ENCODE results near the gene CC2D1A. TPM values are rescaled to one million over a fixed set of nuclear protein-coding genes. Genes with fewer than 3 reads are reported as not detected.

The CC2D1A gene
- polyA plus RNA-seq, 1 of the 3 experiments (the other 2 are of a cell fraction) = 24.2 TPM

- Histone ChIP-seq H3K79me2 (ENCODE audit: insufficient read depth) (no peaks in the 10 kb centered on the region), H3K9me2 (no peaks in the 10 kb centered on the region), H3K4me2 (no peak overlapping the region), H3K9ac (no peak overlapping the region), H2AFZ (ENCODE audit: low read depth) (no peak overlapping the region), H3K27me3 (ENCODE audit: insufficient read depth) (no peaks in the 10 kb centered on the region), H3K27ac (ENCODE audit: low read depth in 2 of 2, low read length in 1 of 2) (no peak overlapping the region), H3K4me1 (ENCODE audit: control insufficient read depth in 1 of 2, insufficient read depth in 2 of 2, low read depth in 1 of 2, low read length in 1 of 2) (peaks cover under 1 to 16% of the 10 kb centered on the region in 2 experiments; a peak in 2 of 4 replicates), H3K4me3 (ENCODE audit: low read depth in 2 of 2, low read length in 1 of 2) (no peak overlapping the region), H4K20me1 (ENCODE audit: insufficient read depth) (no peaks in the 10 kb centered on the region), H3F3A (replicated peaks; ENCODE audit: insufficient read depth) (no peaks in the 10 kb centered on the region), H3K36me3 (replicated peaks in 1 of 2; ENCODE audit: control insufficient read depth in 1 of 2, insufficient read depth in 2 of 2, low read length in 1 of 2) (no peaks in the 10 kb centered on the region), H3K9me3 (no peaks in the 10 kb centered on the region)
- POLR2A ChIA-PET = no interaction called here
- peak; percentile 12 for DNase-seq
- TF ChIP-seq SIN3A (IDR thresholded peaks at IDR 0.05; ENCODE audit: borderline replicate concordance, low read depth, low read length) (no peak), POLR2AphosphoS5 (IDR thresholded peaks at IDR 0.05; ENCODE audit: low read depth, low read length) (no peak), SMC3 (IDR thresholded peaks at IDR 0.05; ENCODE audit: low read depth, low read length) (no peak), NRF1 (IDR thresholded peaks at IDR 0.05; ENCODE audit: low read depth, low read length) (no peak), RXRA (IDR thresholded peaks at IDR 0.05; ENCODE audit: borderline replicate concordance, low read depth) (no peak), EP300 (IDR thresholded peaks at IDR 0.05; ENCODE audit: borderline replicate concordance in 1 of 2, low read depth in 1 of 2, low read length in 1 of 2) (no peak)
- TF ChIP-seq, protein P1, sequence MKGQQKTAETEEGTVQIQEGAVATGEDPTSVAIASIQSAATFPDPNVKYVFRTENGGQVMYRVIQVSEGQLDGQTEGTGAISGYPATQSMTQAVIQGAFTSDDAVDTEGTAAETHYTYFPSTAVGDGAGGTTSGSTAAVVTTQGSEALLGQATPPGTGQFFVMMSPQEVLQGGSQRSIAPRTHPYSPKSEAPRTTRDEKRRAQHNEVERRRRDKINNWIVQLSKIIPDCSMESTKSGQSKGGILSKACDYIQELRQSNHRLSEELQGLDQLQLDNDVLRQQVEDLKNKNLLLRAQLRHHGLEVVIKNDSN (IDR thresholded peaks at IDR 0.05; ENCODE audit: borderline replicate concordance, low read depth) = no peak
- CTCF ChIA-PET = interaction anchor here (0.6 to 2.4 kb wide), 7 partner anchors 67 to 189 kb away, joined by 3 to 9 read pairs (median 3); partner anchors contain the start of gene DCAF15
- WGBS (ENCODE audit: low lambda C conversion rate) = 93% methylated on average over 20 of the region's 20 CpGs
Measured at GRCh38 chr19:13885826-13886365, 20.1 kb upstream of the CC2D1A start.

DNA sequence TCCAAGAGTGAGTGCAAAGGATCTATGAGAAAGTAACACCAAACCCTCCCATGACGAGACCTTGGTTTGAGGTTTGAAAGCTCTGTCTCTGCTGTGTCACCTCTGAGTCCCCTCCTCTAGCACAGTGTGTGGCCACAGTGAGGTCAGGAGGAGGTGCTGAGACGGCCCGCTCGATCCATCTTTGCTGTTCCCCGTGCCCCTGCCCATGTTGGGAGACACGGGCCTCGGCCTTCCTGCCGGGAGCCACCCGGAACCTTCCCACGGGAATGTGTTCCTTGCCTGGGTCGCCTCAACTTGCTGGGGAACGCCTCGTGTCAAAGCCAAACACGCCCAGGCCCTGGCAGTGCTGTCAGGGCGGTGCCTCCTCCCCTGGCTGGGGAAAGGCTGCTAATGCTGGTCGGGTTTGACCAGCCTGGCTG lies 19.0 kb upstream of the CC2D1A start:
- H2AFZ ChIP-seq (ENCODE audit: low read depth) = no peak overlapping the region
- DNase-seq = no peak
- POLR2A ChIA-PET = no interaction called here
- no peaks in the 10 kb centered on the region for H3K27me3 ChIP-seq (ENCODE audit: insufficient read depth)
- no peaks in the 10 kb centered on the region for H3K9me3 ChIP-seq
- H3K9ac ChIP-seq = no peak overlapping the region
- H3K9me2 ChIP-seq = no peaks in the 10 kb centered on the region
- H4K20me1 ChIP-seq (ENCODE audit: insufficient read depth) = no peaks in the 10 kb centered on the region
- no peaks in the 10 kb centered on the region for H3F3A ChIP-seq (replicated peaks; ENCODE audit: insufficient read depth)
- H3K79me2 ChIP-seq (ENCODE audit: insufficient read depth) = no peaks in the 10 kb centered on the region
- H3K4me3 ChIP-seq (ENCODE audit: low read depth in 2 of 2, low read length in 1 of 2) = no peak overlapping the region
- H3K27ac ChIP-seq (ENCODE audit: low read depth in 2 of 2, low read length in 1 of 2) = no peak overlapping the region
- no peak for TF ChIP-seq NRF1 (IDR thresholded peaks at IDR 0.05; ENCODE audit: low read depth, low read length)
- TF ChIP-seq, protein P1 (IDR thresholded peaks at IDR 0.05; ENCODE audit: borderline replicate concordance, low read depth) = no peak
- peaks cover 0 to 5% of the 10 kb centered on the region in 2 experiments; a peak in 1 of 4 replicates for H3K4me1 ChIP-seq (ENCODE audit: control insufficient read depth in 1 of 2, insufficient read depth in 2 of 2, low read depth in 1 of 2, low read length in 1 of 2)
- CTCF ChIA-PET = interaction anchor here (1.0 to 2.4 kb wide), 4 partner anchors 144 to 187 kb away, joined by 3 to 9 read pairs (median 4); no protein-coding TSS in a partner anchor
- WGBS (ENCODE audit: low lambda C conversion rate) = 77% methylated on average over 13 of the region's 16 CpGs
- H3K36me3 ChIP-seq (replicated peaks in 1 of 2; ENCODE audit: control insufficient read depth in 1 of 2, insufficient read depth in 2 of 2, low read length in 1 of 2) = no peaks in the 10 kb centered on the region
- H3K4me2 ChIP-seq = no peak overlapping the region

DNA sequence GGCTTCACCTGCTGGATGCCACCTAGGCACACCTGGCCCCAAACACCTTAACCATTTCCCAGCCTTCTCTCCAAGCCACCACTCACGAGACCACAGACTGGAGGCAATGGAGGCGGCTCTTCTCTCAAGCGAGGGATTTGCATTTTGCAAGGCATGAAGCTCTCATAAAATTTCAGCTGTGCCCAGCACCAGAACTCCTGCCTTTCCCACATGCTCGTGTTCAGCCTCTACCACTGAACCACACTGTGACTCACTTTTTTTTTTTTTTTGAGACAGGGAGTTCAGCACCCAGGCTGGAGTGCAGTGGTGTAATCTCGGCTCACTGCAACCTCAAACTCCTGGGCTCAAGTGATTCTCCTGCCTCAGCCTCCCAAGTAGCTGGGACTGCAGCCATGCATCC lies 18.5 kb upstream of the CC2D1A start:
- H3K9me2 ChIP-seq = no peaks in the 10 kb centered on the region
- no peaks in the 10 kb centered on the region for H3K27me3 ChIP-seq (ENCODE audit: insufficient read depth)
- no peaks in the 10 kb centered on the region for H3K79me2 ChIP-seq (ENCODE audit: insufficient read depth)
- no peak for DNase-seq
- POLR2A ChIA-PET = no interaction called here
- H3K9ac ChIP-seq = no peak overlapping the region
- peaks cover 0 to 5% of the 10 kb centered on the region in 2 experiments; a peak in 1 of 4 replicates for H3K4me1 ChIP-seq (ENCODE audit: control insufficient read depth in 1 of 2, insufficient read depth in 2 of 2, low read depth in 1 of 2, low read length in 1 of 2)
- no peak overlapping the region for H3K4me3 ChIP-seq (ENCODE audit: low read depth in 2 of 2, low read length in 1 of 2)
- H3K27ac ChIP-seq (ENCODE audit: low read depth in 2 of 2, low read length in 1 of 2) = no peak overlapping the region
- no peak overlapping the region for H3K4me2 ChIP-seq
- H3F3A ChIP-seq (replicated peaks; ENCODE audit: insufficient read depth) = no peaks in the 10 kb centered on the region
- no peaks in the 10 kb centered on the region for H3K9me3 ChIP-seq
- H4K20me1 ChIP-seq (ENCODE audit: insufficient read depth) = no peaks in the 10 kb centered on the region
- CTCF ChIA-PET = interaction anchor here (1.0 to 2.4 kb wide), 3 partner anchors 143 to 186 kb away, joined by 3 to 9 read pairs (median 4); no protein-coding TSS in a partner anchor
- H3K36me3 ChIP-seq (replicated peaks in 1 of 2; ENCODE audit: control insufficient read depth in 1 of 2, insufficient read depth in 2 of 2, low read length in 1 of 2) = no peaks in the 10 kb centered on the region
- TF ChIP-seq SMC3 (IDR thresholded peaks at IDR 0.05; ENCODE audit: low read depth, low read length) (no peak), EZH2phosphoT487 (IDR thresholded peaks at IDR 0.05; ENCODE audit: borderline replicate concordance, low read depth) (no peak), POLR2AphosphoS5 (IDR thresholded peaks at IDR 0.05; ENCODE audit: low read depth, low read length) (no peak), RCOR1 (IDR thresholded peaks at IDR 0.05; ENCODE audit: low read length) (no peak), REST (IDR thresholded peaks at IDR 0.05; ENCODE audit: low read depth, low read length) (no peak), FOXJ3 (CRISPR knock-in tag; IDR thresholded peaks at IDR 0.05) (no peak), ELF1 (IDR thresholded peaks at IDR 0.05) (no peak)
- TF ChIP-seq, protein P2, sequence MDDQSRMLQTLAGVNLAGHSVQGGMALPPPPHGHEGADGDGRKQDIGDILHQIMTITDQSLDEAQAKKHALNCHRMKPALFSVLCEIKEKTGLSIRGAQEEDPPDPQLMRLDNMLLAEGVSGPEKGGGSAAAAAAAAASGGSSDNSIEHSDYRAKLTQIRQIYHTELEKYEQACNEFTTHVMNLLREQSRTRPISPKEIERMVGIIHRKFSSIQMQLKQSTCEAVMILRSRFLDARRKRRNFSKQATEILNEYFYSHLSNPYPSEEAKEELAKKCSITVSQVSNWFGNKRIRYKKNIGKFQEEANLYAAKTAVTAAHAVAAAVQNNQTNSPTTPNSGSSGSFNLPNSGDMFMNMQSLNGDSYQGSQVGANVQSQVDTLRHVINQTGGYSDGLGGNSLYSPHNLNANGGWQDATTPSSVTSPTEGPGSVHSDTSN (IDR thresholded peaks at IDR 0.05) = no peak
- H2AFZ ChIP-seq (ENCODE audit: low read depth) = no peak overlapping the region
- WGBS (ENCODE audit: low lambda C conversion rate) = 84% methylated on average over 5 of the region's 5 CpGs
